ENCODE data around the gene UNC5CL.

UNC5CL gene

DNA sequence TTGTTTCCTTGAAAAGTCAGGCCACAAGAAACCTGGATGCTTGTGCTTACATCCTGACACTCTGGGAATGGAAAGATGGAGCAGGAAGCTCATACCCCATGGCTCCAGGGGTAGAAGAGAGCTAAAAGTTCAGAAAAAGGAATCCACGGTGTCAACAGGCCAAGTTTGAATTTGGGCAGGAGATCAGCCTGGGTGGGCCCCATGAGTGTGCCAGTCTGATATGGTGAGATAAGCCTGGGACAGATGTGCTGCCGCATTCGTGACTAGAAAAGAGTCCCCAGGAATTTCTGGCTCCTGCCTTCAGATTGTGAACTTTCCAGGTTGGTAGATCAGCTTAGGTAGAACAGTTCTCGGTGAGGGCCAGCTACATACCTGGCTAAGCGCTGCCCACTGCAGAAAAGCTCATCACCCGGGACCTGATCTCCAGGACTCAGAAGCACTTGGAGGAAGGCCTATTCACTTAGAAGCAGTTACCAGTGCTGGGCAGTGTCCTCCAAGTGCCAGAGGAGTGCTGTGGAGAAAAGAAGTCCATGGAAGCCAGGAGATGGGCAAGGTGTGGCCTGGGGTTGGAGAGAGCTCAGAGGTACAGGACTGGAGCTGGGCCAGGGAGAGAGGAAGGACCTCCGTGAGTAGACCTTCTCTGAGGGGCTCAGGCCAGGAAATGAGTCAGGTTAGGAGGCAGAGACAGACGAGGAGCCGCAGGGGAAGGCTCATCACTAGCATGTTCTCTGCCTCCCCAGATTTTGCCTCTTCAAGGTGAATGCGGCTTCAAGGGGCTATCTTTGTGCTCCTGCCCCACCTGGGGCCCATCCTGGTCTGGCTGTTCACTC is 3.4 kb upstream of the UNC5CL start, which contains the start of gene TSPO2:
TSPO2 (plus strand) TSS at position 242 of the 830 bp plus-strand sequence; CDS start at position 761, 519 bp downstream.
- no peaks in the 10 kb centered on the region for H3F3A ChIP-seq (ENCODE audit: low read depth)
- H3K79me2 ChIP-seq (ENCODE audit: insufficient read depth, low read length) = no peaks in the 10 kb centered on the region

DNA sequence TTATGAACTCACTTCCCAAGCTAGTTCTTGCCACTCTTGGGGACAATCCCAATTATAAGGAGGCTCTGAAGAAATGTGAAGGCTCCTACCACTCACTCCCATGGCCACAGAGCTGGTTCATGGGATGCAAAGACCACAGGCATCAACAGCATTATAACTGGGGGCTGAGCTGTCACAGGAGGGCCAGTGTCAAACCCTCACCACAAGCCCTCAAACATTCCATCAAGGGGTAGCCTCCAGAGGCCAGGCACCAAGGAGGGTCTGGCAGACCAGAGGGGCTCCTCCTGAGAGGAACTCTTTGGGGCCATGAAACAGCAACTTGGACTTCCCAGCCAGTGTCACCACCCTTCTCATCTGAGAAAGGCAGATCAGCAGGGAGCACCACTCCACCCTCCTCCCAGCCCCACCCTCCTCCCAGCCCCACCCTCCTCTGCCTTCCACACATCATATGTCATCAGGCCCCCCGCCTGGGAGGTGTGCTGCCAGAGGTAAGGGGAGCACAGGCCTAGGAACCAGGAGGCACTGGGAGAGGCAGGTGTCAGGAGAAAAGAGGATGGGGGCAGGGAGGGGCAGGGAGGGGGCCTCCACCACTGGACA is 2.0 kb upstream of the UNC5CL start:
- no peaks in the 10 kb centered on the region for H3K9me2 ChIP-seq (replicated peaks; ENCODE audit: low read depth, low read length)
- H3K9ac ChIP-seq (ENCODE audit: low read depth, low read length, poor library complexity, severe bottlenecking) = no peak overlapping the region
- no peaks in the 10 kb centered on the region for H3K9me3 ChIP-seq (ENCODE audit: insufficient read depth, low read depth, low read length)
- peaks cover 10% of the 10 kb centered on the region for H3K4me1 ChIP-seq (ENCODE audit: insufficient read depth, low read length, poor library complexity, severe bottlenecking)
- H2AFZ ChIP-seq (ENCODE audit: low read length) = no peak overlapping the region
- no peak for TF ChIP-seq EZH2phosphoT487 (IDR thresholded peaks at IDR 0.05; ENCODE audit: borderline replicate concordance)
- TF ChIP-seq, protein P1, sequence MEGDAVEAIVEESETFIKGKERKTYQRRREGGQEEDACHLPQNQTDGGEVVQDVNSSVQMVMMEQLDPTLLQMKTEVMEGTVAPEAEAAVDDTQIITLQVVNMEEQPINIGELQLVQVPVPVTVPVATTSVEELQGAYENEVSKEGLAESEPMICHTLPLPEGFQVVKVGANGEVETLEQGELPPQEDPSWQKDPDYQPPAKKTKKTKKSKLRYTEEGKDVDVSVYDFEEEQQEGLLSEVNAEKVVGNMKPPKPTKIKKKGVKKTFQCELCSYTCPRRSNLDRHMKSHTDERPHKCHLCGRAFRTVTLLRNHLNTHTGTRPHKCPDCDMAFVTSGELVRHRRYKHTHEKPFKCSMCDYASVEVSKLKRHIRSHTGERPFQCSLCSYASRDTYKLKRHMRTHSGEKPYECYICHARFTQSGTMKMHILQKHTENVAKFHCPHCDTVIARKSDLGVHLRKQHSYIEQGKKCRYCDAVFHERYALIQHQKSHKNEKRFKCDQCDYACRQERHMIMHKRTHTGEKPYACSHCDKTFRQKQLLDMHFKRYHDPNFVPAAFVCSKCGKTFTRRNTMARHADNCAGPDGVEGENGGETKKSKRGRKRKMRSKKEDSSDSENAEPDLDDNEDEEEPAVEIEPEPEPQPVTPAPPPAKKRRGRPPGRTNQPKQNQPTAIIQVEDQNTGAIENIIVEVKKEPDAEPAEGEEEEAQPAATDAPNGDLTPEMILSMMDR (conservative IDR thresholded peaks at IDR 0.05; ENCODE audit: low read length) = no peak
- H4K20me1 ChIP-seq (ENCODE audit: insufficient read depth, low read length, poor library complexity, severe bottlenecking) = no peaks in the 10 kb centered on the region
- H3K4me2 ChIP-seq (ENCODE audit: low read depth, low read length, poor library complexity, severe bottlenecking) = no peak overlapping the region
- H3F3A ChIP-seq (ENCODE audit: low read depth) = no peaks in the 10 kb centered on the region
- H3K79me2 ChIP-seq (ENCODE audit: insufficient read depth, low read length) = no peaks in the 10 kb centered on the region
- no peaks in the 10 kb centered on the region for H3K36me3 ChIP-seq (ENCODE audit: insufficient read depth, low read length)
- no peaks in the 10 kb centered on the region for H3K27me3 ChIP-seq (ENCODE audit: insufficient read depth, low read length, poor library complexity, severe bottlenecking)
- no peak overlapping the region for H3K4me3 ChIP-seq (ENCODE audit: low read length, poor library complexity, severe bottlenecking)

More for the DNA sequence above, 3.4 kb upstream of the UNC5CL start, which contains the start of gene TSPO2:
- H3K9me2 ChIP-seq (replicated peaks; ENCODE audit: low read depth, low read length) = no peaks in the 10 kb centered on the region
- H3K27me3 ChIP-seq (ENCODE audit: insufficient read depth, low read length, poor library complexity, severe bottlenecking) = no peaks in the 10 kb centered on the region
- H3K4me1 ChIP-seq (ENCODE audit: insufficient read depth, low read length, poor library complexity, severe bottlenecking) = peaks cover 10% of the 10 kb centered on the region
- H3K36me3 ChIP-seq (ENCODE audit: insufficient read depth, low read length) = no peaks in the 10 kb centered on the region
- H3K4me2 ChIP-seq (ENCODE audit: low read depth, low read length, poor library complexity, severe bottlenecking) = no peak within 1 kb of the TSS
- no peak within 1 kb of the TSS for H3K4me3 ChIP-seq (ENCODE audit: low read length, poor library complexity, severe bottlenecking)
- no peaks in the 10 kb centered on the region for H3K9me3 ChIP-seq (ENCODE audit: insufficient read depth, low read depth, low read length)
- TF ChIP-seq, protein P1 (conservative IDR thresholded peaks at IDR 0.05; ENCODE audit: low read length) = no peak
- TF ChIP-seq EZH2phosphoT487 (IDR thresholded peaks at IDR 0.05; ENCODE audit: borderline replicate concordance) = no peak
- H4K20me1 ChIP-seq (ENCODE audit: insufficient read depth, low read length, poor library complexity, severe bottlenecking) = no peaks in the 10 kb centered on the region
- no peak within 1 kb of the TSS for H2AFZ ChIP-seq (ENCODE audit: low read length)
- H3K9ac ChIP-seq (ENCODE audit: low read depth, low read length, poor library complexity, severe bottlenecking) = no peak within 1 kb of the TSS

DNA sequence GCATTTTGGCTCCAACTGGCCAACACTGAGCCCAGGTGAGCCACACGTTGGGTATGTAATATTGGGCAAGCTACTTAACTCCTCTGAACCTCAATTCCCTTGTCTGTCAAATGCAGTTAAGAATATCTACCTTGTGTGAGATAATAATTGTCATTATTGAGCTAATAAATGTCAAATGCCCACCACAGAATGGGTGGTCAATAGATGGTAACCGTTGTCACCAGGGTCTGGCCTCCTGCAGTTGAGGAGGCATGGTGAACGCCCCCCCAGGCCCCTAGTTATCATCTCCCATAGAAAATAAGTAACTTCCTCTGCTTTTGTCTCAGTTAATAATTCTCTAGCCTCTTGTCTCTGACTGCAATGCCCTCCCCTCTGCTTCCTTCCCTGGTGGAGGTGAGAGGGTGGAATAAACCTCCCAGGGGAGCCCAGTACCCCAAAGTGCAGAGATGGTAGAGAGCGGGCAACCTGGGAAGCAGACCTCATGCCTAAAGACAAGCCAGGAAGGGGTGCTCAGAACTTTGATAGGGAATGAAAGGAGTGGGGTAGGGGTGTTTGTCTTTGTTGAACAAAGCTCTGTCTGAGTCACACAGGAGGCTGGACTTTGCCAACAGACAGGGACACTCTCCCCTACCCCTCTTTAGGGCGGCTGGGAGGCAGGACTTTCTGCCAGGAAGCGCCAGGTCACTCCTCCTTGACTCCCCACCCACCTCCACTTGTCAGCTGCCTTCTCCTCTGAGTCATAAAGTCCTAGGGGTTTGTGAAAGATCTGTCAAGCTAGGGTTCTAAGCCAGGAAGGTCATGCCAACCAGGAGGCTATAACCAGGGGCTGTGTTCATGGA is 1.3 kb upstream of the UNC5CL start:
- Histone ChIP-seq H3K9me3 (ENCODE audit: insufficient read depth, low read depth, low read length) (no peaks in the 10 kb centered on the region), H2AFZ (ENCODE audit: low read length) (no peak overlapping the region), H3K4me1 (ENCODE audit: insufficient read depth, low read length, poor library complexity, severe bottlenecking) (peaks cover 10% of the 10 kb centered on the region), H3K9ac (ENCODE audit: low read depth, low read length, poor library complexity, severe bottlenecking) (no peak overlapping the region), H3K79me2 (ENCODE audit: insufficient read depth, low read length) (no peaks in the 10 kb centered on the region), H3K9me2 (replicated peaks; ENCODE audit: low read depth, low read length) (no peaks in the 10 kb centered on the region), H3K4me2 (ENCODE audit: low read depth, low read length, poor library complexity, severe bottlenecking) (no peak overlapping the region), H4K20me1 (ENCODE audit: insufficient read depth, low read length, poor library complexity, severe bottlenecking) (no peaks in the 10 kb centered on the region), H3K36me3 (ENCODE audit: insufficient read depth, low read length) (no peaks in the 10 kb centered on the region), H3K27me3 (ENCODE audit: insufficient read depth, low read length, poor library complexity, severe bottlenecking) (no peaks in the 10 kb centered on the region), H3F3A (ENCODE audit: low read depth) (no peaks in the 10 kb centered on the region), H3K4me3 (ENCODE audit: low read length, poor library complexity, severe bottlenecking) (no peak overlapping the region)
- TF ChIP-seq, protein P1 (conservative IDR thresholded peaks at IDR 0.05; ENCODE audit: low read length) = no peak
- no peak for TF ChIP-seq EZH2phosphoT487 (IDR thresholded peaks at IDR 0.05; ENCODE audit: borderline replicate concordance)
